ENCODE measurements around the gene GRM5. TPM values are rescaled to one million over a fixed set of nuclear protein-coding genes. Genes with fewer than 3 reads are reported as not detected.

Gene GRM5
- total RNA-seq, 4 donors from 2014 or later: 0.53 TPM; not detected in 3

GRCh38 chr11:88704485-88704884 lies 361.3 kb downstream of the GRM5 start:
- H3K27ac ChIP-seq: no peak overlapping the region
- H3K4me1 ChIP-seq: no peaks in the 10 kb centered on the region
- no peaks in the 10 kb centered on the region for H3K9me3 ChIP-seq
- TF ChIP-seq POLR2A (IDR thresholded peaks at IDR 0.05) (no peak), CTCF (IDR thresholded peaks at IDR 0.05) (no peak)
- H3K4me3 ChIP-seq: no peak overlapping the region
- no peaks in the 10 kb centered on the region for H3K27me3 ChIP-seq
- no peaks in the 10 kb centered on the region for H3K36me3 ChIP-seq
- no peak for DNase-seq

- Histone ChIP-seq H3K4me1 (no peaks in the 10 kb centered on the region), H3K4me3 (no peak overlapping the region), H3K27ac (no peak overlapping the region), H3K36me3 (no peaks in the 10 kb centered on the region), H3K27me3 (no peaks in the 10 kb centered on the region), H3K9me3 (no peaks in the 10 kb centered on the region)
- DNase-seq: no peak
- no peak for TF ChIP-seq POLR2A (IDR thresholded peaks at IDR 0.05)
- TF ChIP-seq CTCF (IDR thresholded peaks at IDR 0.05): no peak
Measured at GRCh38 chr11:88701816-88702215, 364.0 kb downstream of the GRM5 start.

GRCh38 chr11:88697139-88697538 lies 368.6 kb downstream of the GRM5 start:
- Histone ChIP-seq H3K27ac (no peak overlapping the region), H3K36me3 (no peaks in the 10 kb centered on the region), H3K4me3 (no peak overlapping the region), H3K27me3 (no peaks in the 10 kb centered on the region), H3K9me3 (no peaks in the 10 kb centered on the region), H3K4me1 (no peaks in the 10 kb centered on the region)
- TF ChIP-seq POLR2A (IDR thresholded peaks at IDR 0.05): no peak
- TF ChIP-seq CTCF (IDR thresholded peaks at IDR 0.05): no peak
- no peak for DNase-seq

GRCh38 chr11:88695689-88696414 lies 369.9 kb downstream of the GRM5 start:
- Histone ChIP-seq H3K36me3 (no peaks in the 10 kb centered on the region), H3K4me1 (no peaks in the 10 kb centered on the region), H3K27me3 (no peaks in the 10 kb centered on the region), H3K4me3 (no peak overlapping the region), H3K27ac (no peak overlapping the region), H3K9me3 (no peaks in the 10 kb centered on the region)
- no peak for DNase-seq
- TF ChIP-seq POLR2A (IDR thresholded peaks at IDR 0.05) (no peak), CTCF (IDR thresholded peaks at IDR 0.05) (no peak)

- TF ChIP-seq POLR2A (IDR thresholded peaks at IDR 0.05): no peak
- no peak for TF ChIP-seq CTCF (IDR thresholded peaks at IDR 0.05)
- H3K36me3 ChIP-seq: no peaks in the 10 kb centered on the region
- H3K9me3 ChIP-seq: no peaks in the 10 kb centered on the region
- no peak overlapping the region for H3K27ac ChIP-seq
- H3K4me1 ChIP-seq: no peaks in the 10 kb centered on the region
- no peaks in the 10 kb centered on the region for H3K27me3 ChIP-seq
- no peak overlapping the region for H3K4me3 ChIP-seq
- no peak for DNase-seq
Measured at GRCh38 chr11:88692306-88693086, 373.3 kb downstream of the GRM5 start.
